ENCODE measurements around the gene USP34.

The USP34 gene

GRCh38 chr2:61283443-61284160 is 187.3 kb downstream of the USP34 start:
- in situ Hi-C loops (cut with MboI; ENCODE audit: low pct_unique_long_range_greater_than_20kb, low sequenced_read_pairs, unreplicated experiment) = no loop called here
- no peak for DNase-seq (ENCODE audit: low spot score)
- no peak for TF ChIP-seq CTCF (IDR thresholded peaks at IDR 0.05; ENCODE audit: extremely low read depth, insufficient read depth, missing control alignments)

GRCh38 chr2:61282104-61282590 is 188.7 kb downstream of the USP34 start:
- TF ChIP-seq CTCF (IDR thresholded peaks at IDR 0.05; ENCODE audit: extremely low read depth, insufficient read depth, missing control alignments) = no peak
- in situ Hi-C loops (cut with MboI; ENCODE audit: low pct_unique_long_range_greater_than_20kb, low sequenced_read_pairs, unreplicated experiment) = no loop called here
- DNase-seq (ENCODE audit: low spot score) = no peak

GRCh38 chr2:61281321-61281720 is 189.6 kb downstream of the USP34 start:
- in situ Hi-C loops (cut with MboI; ENCODE audit: low pct_unique_long_range_greater_than_20kb, low sequenced_read_pairs, unreplicated experiment) = no loop called here
- DNase-seq (ENCODE audit: low spot score) = no peak
- TF ChIP-seq CTCF (IDR thresholded peaks at IDR 0.05; ENCODE audit: extremely low read depth, insufficient read depth, missing control alignments) = no peak

GRCh38 chr2:61277756-61278155 is 193.1 kb downstream of the USP34 start:
- in situ Hi-C loops (cut with MboI; ENCODE audit: low pct_unique_long_range_greater_than_20kb, low sequenced_read_pairs, unreplicated experiment) = no loop called here
- DNase-seq (ENCODE audit: low spot score) = no peak

GRCh38 chr2:61275575-61276184 is 195.2 kb downstream of the USP34 start:
- no peak for DNase-seq (ENCODE audit: low spot score)
- in situ Hi-C loops (cut with MboI; ENCODE audit: low pct_unique_long_range_greater_than_20kb, low sequenced_read_pairs, unreplicated experiment) = no loop called here
- TF ChIP-seq CTCF (IDR thresholded peaks at IDR 0.05; ENCODE audit: extremely low read depth, insufficient read depth, missing control alignments) = no peak

More at GRCh38 chr2:61277756-61278155, 193.1 kb downstream of the USP34 start:
- TF ChIP-seq CTCF (IDR thresholded peaks at IDR 0.05; ENCODE audit: extremely low read depth, insufficient read depth, missing control alignments) = no peak

- no peak for DNase-seq (ENCODE audit: low spot score)
- in situ Hi-C loops (cut with MboI; ENCODE audit: low pct_unique_long_range_greater_than_20kb, low sequenced_read_pairs, unreplicated experiment) = no loop called here
- no peak for TF ChIP-seq CTCF (IDR thresholded peaks at IDR 0.05; ENCODE audit: extremely low read depth, insufficient read depth, missing control alignments)
These were observed 198.3 kb downstream of the USP34 start for GRCh38 chr2:61272421-61273070.

Data from GM13977 (cell line).